HG03460 (cell line): ENCODE results near the gene AUNIP.
A peak's percentile ranks its signal among the peaks of the same experiment; 100 is the strongest.

Experiments
- ATAC-seq: cut with Tn5 transposase; IDR thresholded peaks from one replicate; pipeline ENCODE4 v1.9.1; 2021; ENCODE audit not compliant: unreplicated experiment

The AUNIP gene

DNA sequence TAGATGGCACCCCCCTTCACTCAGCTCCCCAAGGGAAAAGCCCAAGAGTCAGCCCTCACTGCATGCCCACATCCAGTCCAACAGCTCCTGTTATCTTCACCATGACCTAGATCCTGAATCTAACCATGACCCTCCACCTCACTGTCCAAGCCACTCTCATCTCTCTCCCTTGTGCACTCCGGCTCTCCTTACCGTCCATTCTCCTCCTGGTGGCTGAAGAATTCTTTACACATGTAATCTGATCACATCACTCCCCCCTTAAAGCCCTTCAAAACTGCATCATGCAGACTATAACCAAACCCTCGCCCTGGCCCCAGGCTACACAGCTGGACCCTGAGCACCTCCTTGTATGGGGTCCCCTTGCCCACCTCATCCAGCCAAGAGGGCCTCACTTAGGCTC, 30.2 kb upstream of the AUNIP start:
- no peak for ATAC-seq

DNA sequence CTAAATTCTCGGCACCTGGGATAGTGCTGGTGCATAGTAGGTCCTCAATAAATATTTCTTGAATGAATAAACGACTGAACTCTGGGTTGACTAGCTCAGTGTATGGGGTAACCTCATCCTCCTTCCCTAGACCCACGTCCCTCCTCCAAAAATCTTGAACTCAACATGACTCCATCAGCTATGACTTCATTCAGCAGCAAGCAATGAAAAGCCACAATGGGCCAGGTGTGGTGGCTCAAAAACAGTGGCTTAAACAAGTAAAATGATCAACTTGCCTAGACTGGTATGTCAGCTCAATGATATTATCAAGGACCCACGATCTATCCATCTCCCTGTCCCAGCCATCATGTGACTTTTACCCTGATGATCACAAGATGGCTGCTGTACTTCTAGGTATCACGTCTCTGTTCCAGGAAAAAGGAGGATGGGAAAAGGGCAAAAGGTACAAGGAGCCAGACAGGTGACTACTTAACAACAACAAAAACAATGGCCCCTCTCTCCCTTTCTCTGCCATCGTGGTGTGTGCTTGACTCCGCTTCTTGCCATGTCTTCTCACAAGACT, 29.2 kb upstream of the AUNIP start:
- no peak for ATAC-seq

DNA sequence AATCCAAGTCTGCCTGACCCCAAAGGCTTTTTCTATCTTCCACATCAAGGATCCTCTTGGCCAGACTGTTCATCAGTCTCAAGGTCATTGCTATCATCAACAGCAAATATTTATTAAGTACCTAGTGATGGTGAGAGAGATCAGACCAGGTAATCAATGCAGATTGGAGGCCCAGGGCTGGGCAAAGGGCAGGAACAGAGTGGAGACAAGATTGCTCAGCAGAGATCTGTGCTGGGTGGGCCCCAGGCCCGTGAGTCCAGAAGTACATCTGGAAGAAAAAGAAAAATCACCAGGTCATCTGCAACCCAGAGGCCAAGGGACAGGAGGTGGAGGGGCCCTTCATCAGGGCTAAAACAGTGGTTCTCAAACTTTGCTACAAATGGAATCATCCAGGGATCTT, 26.3 kb upstream of the AUNIP start:
- no peak for ATAC-seq

DNA sequence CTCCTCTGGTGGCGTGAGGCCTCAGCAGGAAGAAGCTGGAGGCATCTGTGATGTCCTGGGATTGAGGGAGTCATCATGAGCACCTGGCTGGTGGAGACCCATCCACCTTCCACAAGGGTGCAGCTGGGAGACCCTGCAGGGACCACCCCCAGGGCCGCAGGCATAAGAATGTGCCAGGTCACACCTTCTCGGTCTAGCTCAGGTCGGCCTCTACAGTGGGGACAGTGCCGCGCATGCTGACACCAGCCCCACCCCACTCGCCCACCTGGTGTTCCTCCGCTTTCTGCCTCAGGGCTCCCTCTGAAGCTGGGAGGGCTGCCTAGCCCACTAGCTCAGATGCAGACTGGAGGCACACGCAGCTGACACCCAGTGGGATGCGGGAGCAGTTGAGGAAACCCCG, 22.0 kb upstream of the AUNIP start:
- no peak for ATAC-seq

DNA sequence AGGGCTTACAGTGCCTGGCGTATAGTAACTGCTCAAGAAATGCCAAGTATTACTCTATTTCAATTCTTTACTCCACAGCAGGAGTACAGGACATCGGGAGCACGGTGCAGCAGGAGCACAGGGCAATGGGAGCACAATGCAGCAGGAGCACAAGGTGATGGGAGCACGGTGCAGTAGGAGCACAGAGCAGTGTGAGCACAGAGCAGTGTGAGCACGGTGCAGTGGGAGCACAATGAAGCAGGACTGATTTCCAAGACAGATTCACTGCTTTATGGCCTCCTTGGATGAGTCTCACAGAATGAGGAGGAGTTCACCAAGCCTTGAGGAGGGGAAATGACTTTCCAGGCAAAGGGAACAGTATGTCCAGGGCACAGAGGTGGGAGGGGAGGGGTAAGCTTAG, 21.3 kb upstream of the AUNIP start:
- no peak for ATAC-seq

DNA sequence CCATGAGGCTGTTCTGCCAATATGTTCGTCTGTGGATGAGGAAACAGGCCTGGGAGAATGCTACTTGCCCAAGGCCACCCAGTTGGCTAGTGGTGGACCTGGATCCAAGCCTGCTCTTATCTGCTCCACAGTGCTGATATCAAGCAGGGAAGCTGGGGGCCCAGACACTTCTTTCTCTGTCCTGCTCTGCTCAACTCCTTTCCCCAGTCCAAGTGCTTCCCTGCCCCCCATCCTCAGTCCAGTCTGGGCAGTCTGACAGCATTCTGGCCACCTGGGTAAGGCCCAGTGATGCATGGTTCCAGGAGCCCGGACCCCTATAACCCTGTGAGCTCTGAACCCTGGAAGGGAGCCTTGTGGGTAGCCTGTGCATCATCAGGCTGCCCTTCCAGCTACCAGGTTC, 20.4 kb upstream of the AUNIP start:
- no peak for ATAC-seq

DNA sequence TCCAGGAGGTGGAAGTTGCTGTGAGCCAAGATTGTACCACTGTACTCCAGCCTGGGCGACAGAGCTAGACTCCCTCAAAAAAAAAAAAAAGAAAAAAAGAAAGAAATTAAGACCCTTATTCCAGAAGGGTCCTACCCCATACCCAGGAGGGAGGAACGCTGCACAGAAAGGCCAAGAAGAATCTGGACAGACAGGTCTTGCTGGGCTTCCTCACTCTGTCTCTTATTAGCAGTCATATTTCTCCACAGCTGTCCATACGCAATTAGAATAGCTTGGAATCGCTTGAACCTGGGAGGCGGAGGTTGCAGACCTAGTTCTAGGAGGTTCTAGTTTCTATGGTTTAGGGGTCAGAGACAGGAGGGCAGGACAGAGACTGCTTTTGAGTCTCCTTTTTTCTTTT, 19.4 kb upstream of the AUNIP start:
- no peak for ATAC-seq

DNA sequence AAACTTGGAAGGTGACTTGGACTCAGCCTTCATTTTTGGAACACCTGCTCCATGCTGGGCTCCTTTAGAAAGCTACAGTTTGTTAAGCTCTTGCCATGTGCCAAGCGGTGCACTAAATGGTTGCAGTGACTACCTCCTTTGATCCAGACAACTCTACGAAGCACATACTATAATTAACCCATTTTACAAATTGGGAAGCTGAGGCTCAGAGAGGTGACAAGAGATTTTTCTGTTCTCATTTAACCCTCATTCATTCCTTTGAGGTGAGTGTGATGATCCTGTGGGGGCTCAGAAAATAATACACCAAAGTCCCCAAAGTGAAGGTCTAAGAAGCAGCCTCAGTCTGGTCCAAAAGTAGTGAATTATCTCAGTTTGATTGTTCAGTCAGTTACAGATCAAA, 17.9 kb upstream of the AUNIP start:
- no peak for ATAC-seq

DNA sequence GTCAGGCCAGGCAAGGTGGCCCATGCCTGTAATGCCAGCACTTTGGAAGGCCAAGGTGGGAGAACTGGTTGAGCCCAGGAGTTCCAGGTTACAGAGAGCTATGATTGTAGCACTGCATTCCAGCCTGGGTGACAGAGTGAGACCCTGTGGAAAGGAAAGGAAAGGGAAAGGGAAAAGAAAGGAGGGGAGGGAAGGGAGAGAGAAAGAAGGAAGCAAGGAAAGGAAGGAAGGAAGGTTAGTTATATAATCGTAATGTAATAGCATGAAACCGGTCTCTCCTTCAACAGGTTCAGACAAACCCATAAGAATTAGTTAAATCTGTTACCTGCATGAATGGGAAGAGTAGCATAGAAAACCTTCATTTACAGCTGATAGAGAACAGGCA, 17.4 kb upstream of the AUNIP start:
- no peak for ATAC-seq

DNA sequence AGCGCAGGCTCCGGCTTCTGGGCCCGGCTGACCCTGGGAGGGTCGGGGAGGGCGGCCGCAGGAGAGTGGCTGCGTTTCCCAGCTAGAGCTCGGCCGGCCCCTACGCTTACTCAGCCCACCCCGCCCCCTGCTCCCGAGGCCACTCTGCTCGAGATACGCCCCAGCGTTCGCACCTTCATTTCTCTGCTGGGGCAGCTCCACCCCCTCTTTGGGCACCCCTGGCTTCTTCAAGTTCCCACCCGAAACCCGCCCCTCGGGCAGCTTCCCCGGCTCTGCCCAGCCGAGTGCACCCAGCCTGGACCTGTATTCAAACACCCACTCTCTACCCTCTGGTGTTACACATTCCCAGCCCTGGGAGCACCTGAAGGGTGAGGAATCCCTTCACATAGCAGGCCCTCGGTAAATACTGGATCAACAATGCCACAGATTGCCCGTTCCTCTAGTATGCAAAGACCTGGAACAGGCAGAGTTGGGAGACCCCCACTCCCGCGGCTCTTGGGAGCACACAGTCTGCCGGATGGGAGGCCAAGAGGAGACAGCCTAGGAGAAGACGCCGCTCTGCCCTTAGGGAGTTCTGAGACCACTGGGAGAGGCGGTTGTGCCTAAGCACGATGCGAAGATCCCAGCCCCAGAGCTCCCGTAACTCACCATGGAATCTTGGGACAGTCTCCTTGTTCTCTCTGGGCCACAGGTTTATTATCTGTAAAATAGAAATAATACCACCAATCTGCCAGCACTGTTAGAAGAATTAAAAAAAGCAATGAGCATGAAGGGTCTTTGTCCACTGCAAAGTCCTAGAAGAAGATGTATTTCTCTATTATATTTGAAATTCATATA, 16.8 kb upstream of the AUNIP start:
- no peak for ATAC-seq

DNA sequence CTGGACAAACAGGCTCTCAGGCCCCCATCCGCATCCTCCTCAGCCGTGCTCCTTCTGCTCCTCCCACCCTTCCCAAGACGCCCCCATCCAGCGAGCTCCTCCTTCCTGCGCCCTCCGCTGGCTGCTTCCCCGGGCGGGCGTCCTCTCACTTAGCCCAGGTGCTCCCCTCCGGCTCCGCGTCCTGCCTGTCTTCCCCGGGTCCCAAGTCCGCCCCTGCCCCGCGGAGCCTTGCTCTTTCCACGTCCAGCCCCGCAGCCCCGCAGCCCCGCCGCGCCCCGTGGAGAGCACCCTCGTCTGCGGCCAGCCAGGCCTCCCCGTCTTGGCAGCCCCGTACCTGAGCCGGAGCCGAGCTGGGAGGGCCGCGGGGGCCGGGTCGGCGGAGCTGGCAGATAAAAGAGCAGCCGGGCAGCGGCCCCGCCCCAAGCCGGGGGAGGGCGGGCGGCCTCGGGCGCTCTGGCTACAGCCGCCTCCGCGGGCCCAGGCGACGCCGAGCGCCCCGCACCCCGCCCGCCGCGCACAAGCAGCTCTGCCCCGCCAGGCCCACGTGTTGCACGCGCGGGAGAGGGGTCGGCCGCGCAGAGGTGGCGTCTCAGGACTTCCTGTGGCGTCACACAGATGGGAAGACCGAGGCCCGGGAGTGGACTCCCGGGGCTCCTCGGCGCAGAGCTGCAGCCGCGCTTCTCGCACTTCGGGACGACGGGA, 16.0 kb upstream of the AUNIP start, which contains the start of gene PAQR7:
Gene PAQR7 (minus strand): TSS at position 555 of the 702 bp plus-strand sequence. CDS start 11,869 bp downstream, outside the sequence.
- ATAC-seq, result peak; percentile 54

DNA sequence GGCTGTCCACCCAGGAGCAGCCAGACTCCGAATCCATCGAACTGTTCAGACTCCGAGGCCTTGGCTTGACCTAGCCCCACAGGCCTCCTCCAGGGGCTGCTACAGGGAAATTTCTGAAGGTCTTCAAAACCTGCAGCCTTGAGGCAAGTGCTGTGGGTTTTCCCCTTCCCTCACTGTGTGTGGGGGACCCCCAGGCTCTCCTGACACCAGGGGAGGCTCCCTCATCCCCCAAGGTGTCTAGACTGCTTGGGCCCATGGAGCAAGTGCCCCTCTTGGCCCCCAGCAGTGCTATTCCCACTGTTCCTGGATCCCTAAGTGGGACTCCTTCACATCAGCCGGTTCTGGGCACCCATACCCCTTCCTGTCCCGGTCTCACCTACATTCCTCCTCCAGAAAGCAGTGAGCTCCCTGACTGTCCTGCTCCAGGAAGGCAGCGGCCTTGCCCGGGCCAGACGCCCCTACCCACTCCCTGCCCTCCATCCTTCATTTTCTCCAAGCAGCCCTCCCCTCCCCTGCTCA, 15.4 kb upstream of the AUNIP start:
- ATAC-seq, result no peak

DNA sequence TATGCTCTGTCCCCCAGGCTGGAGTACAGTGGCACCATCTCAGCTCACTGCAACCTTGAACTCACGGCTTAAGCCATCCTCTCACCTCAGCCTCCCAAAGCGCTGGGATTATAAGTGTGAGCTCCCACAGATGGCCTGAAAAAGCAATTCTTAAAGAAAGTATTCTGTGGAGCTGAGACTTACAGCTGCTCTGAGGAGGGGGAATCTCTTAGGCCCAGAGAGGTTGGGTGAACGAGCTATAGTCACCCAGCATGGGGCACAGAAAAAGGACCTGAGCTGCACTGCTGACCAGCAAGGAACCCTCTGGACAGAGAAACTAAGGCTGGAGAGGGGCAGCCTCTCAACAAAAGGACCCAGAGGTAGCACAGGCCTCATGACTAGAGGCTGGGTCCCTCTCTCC, 15.0 kb upstream of the AUNIP start:
- no peak for ATAC-seq

DNA sequence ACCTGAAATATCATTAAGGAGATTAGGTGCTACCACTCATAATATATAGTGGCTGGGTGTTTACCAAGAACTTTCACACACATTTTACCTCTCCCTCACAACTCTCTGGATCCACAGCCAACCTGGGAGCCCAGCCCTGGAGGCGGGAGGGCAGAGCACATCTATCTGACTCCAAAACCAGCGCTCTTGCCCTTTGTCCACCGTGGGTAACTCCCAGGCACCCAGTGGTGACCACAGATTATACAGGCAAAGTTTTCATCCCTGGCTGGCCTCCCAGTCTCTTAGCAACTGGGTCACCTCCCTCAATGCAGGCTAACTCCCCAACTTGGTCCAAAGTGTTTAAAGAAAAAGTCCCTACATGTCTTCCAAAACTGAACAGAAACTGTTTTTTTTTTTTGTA, 13.9 kb upstream of the AUNIP start:
- ATAC-seq, result no peak

DNA sequence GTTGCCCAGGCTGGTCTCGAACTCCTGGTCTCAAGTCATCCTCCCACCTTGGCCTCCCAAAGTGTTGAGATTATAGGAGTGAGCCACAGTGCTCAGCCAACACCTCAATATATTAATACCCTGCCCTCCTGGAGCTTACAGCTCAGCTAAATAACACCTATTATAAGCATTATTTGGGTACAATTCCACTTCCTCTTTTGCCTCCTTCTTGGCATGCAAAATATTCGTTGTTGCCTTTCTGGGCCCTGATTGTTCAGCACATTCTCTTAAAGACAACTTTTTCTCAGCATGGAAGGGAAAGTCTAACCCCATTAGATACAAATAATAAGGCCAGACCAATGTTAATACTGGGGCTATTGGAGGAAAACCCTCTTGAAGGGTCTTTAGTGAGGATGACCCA, 13.5 kb upstream of the AUNIP start:
- no peak for ATAC-seq

DNA sequence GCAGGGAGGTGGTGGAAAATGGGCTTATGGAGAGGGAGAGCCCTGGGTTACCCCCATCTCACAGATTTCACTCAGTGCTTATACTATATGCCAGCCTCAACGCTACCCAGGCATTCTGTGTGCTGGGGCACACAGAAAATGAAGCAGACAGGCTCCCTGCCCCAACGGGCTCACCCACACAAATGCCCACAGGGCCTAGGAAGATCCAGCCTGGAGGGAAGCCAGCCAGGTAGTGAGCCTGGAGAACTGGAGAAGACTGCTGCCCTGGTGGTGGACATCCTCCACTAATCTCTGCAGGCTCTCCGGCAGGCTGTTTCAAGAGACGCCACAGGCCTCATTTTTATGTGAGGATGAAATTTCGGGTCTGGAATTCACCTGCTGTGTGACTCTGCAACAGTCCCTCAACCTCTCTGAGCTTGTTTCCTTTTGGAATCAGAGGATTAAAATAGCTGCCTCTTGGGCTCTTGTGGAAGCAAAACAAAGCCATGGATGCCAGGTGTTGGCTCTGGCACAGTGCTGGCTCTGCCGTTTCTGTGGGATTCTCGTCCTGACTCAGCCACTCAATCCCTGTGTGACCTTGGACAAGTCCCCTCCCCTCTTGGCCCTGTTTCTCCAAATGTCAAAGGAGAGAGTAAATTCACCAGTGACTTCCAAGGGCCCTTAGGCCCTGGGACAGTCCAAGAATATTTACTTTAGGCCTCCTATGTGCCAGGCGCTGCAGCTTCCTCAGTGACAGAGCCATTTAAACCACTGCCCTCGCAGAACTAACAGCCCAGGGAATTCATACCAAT, 12.6 kb upstream of the AUNIP start:
- no peak for ATAC-seq

DNA sequence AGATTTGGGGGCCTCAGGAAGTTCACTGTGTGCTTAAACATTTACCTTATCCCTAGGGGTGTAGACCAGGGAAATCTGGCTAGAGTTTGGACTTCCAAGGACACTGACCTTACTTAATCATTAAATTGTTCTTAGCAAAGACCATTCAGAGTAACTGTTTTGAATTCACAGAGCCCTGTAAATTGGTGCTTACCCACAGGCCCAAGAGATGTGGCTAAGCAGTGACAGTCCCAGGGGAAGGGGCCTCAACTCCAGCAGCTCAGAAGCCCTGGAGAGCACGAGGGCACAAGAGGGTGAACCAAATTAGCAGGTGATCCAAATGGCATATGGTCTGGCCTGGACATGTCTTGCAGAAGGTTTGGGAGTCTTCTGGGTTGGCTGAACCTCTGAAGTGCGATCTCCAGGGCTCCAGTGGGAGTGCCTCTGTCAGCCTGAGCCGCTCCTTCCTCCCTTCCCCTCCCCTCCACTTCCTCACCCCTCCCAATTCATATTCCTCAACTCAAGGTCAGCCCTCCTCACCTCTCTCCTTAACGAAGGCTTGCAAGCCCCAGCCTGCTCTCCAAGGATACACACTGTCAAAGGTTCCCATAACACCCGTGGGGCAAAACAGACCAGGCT, 11.9 kb upstream of the AUNIP start:
- no peak for ATAC-seq

DNA sequence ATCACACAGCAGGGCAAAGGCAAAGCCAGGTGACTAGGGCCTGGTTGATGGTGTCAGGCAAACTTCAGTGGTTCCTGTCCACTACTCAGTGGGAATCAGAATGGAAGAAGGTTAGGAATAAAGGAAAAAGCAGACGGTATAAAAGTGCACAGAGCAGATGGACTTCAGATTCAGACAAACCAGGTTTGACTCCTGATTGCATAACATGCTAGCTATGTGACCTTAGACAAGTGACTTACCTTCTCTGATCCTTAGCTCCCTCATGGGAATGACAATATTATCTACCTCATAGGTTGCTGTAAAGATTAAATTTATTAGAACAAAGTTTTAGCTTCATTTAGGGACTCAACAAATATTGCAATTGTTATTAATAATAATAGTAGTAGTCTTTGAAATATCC, 11.4 kb upstream of the AUNIP start:
- no peak for ATAC-seq

DNA sequence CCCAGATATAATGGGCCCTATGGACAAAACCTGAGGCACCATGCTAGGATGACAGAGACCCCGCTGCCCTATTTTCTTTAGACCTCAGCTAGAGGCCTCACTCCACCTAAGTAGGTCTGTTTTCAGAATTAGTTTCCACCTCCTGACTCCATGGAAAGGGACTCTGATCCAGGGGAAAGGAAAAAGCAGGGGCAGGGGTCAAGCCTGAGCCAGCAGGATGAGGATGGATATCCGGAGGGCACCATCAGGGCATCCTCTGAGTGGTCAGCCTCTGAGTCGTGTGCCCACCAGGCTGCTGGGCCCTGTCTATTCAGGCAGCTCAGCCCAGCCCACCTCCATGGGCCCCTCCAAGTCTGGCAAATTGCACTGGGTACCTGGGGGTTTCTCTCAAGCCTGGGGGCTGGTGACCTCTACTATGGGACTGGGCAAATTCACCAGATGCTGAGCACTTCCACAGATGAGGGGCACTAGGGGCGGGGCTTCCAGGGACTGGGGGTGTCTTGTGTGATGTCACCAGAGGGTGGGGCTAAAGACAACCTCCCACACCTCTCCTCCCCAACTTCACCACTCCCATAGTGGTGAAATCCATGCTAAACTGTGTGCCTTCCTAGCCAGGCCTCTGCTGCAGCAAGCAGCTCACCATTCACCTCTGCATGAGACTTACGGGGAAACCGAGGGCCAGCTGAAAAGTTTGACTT, 10.8 kb upstream of the AUNIP start:
- ATAC-seq, result no peak
